NCI-H82 (cell line): ENCODE data around the gene PSMD3.

Source experiments
- DNase-seq: peaks from one replicate; lab custom pipeline; 2025; lab: John Stamatoyannopoulos, UW

PSMD3 gene

GRCh38 chr17:40022497-40022896 lies 41.9 kb downstream of the PSMD3 start:
- no peak for DNase-seq

GRCh38 chr17:40022961-40023541 lies 42.4 kb downstream of the PSMD3 start:
- no peak for DNase-seq

- no peak for DNase-seq
Measured at GRCh38 chr17:40023590-40024292, 43.1 kb downstream of the PSMD3 start.

- no peak for DNase-seq
Measured at GRCh38 chr17:40024901-40025300, 44.3 kb downstream of the PSMD3 start.

- DNase-seq, result no peak
Measured at GRCh38 chr17:40025559-40025958, 45.0 kb downstream of the PSMD3 start.

GRCh38 chr17:40025991-40026815 lies 45.6 kb downstream of the PSMD3 start:
- no peak for DNase-seq

- DNase-seq, result peak; percentile 93
Measured at GRCh38 chr17:40026816-40027613, 46.4 kb downstream of the PSMD3 start.

- no peak for DNase-seq
Measured at GRCh38 chr17:40027614-40028012, 47.0 kb downstream of the PSMD3 start.

- no peak for DNase-seq
Measured at GRCh38 chr17:40028595-40028994, 48.0 kb downstream of the PSMD3 start.

- DNase-seq, result no peak
Measured at GRCh38 chr17:40031706-40032105, 51.1 kb downstream of the PSMD3 start.

- no peak for DNase-seq
Measured at GRCh38 chr17:40032322-40033320, 52.0 kb downstream of the PSMD3 start.

- no peak for DNase-seq
Measured at GRCh38 chr17:40033339-40033738, 52.7 kb downstream of the PSMD3 start.

GRCh38 chr17:40034426-40035161 lies 54.0 kb downstream of the PSMD3 start:
- no peak for DNase-seq

GRCh38 chr17:40035162-40035559 lies 54.6 kb downstream of the PSMD3 start:
- DNase-seq, result peak; percentile 66

- DNase-seq, result peak; percentile 49
Measured at GRCh38 chr17:40038882-40039513, 58.4 kb downstream of the PSMD3 start.

GRCh38 chr17:40041196-40041595 lies 60.6 kb downstream of the PSMD3 start:
- no peak for DNase-seq
